Calu3 (cell line): ENCODE measurements around the gene MMP20. TPM values are rescaled to one million over a fixed set of nuclear protein-coding genes. Genes with fewer than 3 reads are reported as not detected.
"Not testable (repeated sequence)": the region's sequence is repeated elsewhere in the genome, so short reads cannot be mapped to it uniquely, and the experiment has no call there.

ENCODE experiments used
- BruUV-seq: library from RNA; stranded (reverse); fragments of 400-500 nt; replicated peaks from 2 replicates; lab custom pipeline; 2021; lab: Mats Ljungman, UMichigan
- CTCF ChIA-PET: fragments of 300-600 bp; sonication (Branson Sonifier 250); formaldehyde crosslinking; loops from one replicate; lab custom pipeline; 2022; ENCODE audit warnings: antibody characterized with exemption; lab: Charles Lee
- DNase-seq: peaks from one replicate; pipeline ENCODE4 v3.0.0; 2022
- H3K27ac Mint-ChIP-seq: one replicate; pipeline ENCODE4 v1.8.0; 2022; ENCODE audit warnings: mixed read lengths; ENCODE audit not compliant: unreplicated experiment
- H3K27me3 Mint-ChIP-seq: one replicate; pipeline ENCODE4 v1.8.0; 2022; ENCODE audit warnings: mixed read lengths; ENCODE audit not compliant: unreplicated experiment
- H3K36me3 Mint-ChIP-seq: one replicate; pipeline ENCODE4 v1.8.0; 2022; ENCODE audit warnings: mild to moderate bottlenecking, moderate library complexity, mixed read lengths; ENCODE audit not compliant: insufficient read depth, unreplicated experiment
- H3K4me1 Mint-ChIP-seq: one replicate; pipeline ENCODE4 v1.8.0; 2022; ENCODE audit warnings: mild to moderate bottlenecking, low read depth, mixed read lengths; ENCODE audit not compliant: unreplicated experiment
- H3K4me3 Mint-ChIP-seq: one replicate; pipeline ENCODE4 v1.8.0; 2022; ENCODE audit warnings: mild to moderate bottlenecking, low read depth, moderate library complexity, mixed read lengths; ENCODE audit not compliant: unreplicated experiment
- H3K9me3 Mint-ChIP-seq: one replicate; pipeline ENCODE4 v1.8.0; 2022; ENCODE audit warnings: low read depth, mixed read lengths; ENCODE audit not compliant: unreplicated experiment
- intact Hi-C: fragments of 100-400 bp; cut with micrococcal nuclease; formaldehyde crosslinking; loops from one replicate; pipeline ENCODE4 v1.10.0; 2022; ENCODE audit not compliant: unreplicated experiment
- total RNA-seq: library from RNA; stranded (reverse); gene quantifications from 2 replicates; pipeline ENCODE4 v1.2.3, GENCODE V29; 2022
- TF ChIP-seq, protein P1 (sequence below): fragments of 200-600 bp; IDR thresholded peaks from one replicate; pipeline ENCODE4 v1.8.0; 2022; ENCODE audit warnings: antibody characterized with exemption; ENCODE audit not compliant: unreplicated experiment

Gene MMP20
- total RNA-seq, 1 experiment from 2014 or later = not detected

GRCh38 chr11:102632026-102632425, 6.9 kb upstream of the MMP20 start:
- peaks cover 5% of the 10 kb centered on the region for H3K4me1 Mint-ChIP-seq
- CTCF ChIA-PET = no interaction called here
- no peak overlapping the region for H3K4me3 Mint-ChIP-seq
- TF ChIP-seq, protein P1, sequence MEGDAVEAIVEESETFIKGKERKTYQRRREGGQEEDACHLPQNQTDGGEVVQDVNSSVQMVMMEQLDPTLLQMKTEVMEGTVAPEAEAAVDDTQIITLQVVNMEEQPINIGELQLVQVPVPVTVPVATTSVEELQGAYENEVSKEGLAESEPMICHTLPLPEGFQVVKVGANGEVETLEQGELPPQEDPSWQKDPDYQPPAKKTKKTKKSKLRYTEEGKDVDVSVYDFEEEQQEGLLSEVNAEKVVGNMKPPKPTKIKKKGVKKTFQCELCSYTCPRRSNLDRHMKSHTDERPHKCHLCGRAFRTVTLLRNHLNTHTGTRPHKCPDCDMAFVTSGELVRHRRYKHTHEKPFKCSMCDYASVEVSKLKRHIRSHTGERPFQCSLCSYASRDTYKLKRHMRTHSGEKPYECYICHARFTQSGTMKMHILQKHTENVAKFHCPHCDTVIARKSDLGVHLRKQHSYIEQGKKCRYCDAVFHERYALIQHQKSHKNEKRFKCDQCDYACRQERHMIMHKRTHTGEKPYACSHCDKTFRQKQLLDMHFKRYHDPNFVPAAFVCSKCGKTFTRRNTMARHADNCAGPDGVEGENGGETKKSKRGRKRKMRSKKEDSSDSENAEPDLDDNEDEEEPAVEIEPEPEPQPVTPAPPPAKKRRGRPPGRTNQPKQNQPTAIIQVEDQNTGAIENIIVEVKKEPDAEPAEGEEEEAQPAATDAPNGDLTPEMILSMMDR = no peak
- intact Hi-C loops = no loop called here
- no peak overlapping the region for H3K27ac Mint-ChIP-seq
- no peaks in the 10 kb centered on the region for H3K27me3 Mint-ChIP-seq
- H3K9me3 Mint-ChIP-seq = no peaks in the 10 kb centered on the region
- no peaks in the 10 kb centered on the region for H3K36me3 Mint-ChIP-seq
- no peak for DNase-seq
- BruUV-seq = no TSS peak

DNA sequence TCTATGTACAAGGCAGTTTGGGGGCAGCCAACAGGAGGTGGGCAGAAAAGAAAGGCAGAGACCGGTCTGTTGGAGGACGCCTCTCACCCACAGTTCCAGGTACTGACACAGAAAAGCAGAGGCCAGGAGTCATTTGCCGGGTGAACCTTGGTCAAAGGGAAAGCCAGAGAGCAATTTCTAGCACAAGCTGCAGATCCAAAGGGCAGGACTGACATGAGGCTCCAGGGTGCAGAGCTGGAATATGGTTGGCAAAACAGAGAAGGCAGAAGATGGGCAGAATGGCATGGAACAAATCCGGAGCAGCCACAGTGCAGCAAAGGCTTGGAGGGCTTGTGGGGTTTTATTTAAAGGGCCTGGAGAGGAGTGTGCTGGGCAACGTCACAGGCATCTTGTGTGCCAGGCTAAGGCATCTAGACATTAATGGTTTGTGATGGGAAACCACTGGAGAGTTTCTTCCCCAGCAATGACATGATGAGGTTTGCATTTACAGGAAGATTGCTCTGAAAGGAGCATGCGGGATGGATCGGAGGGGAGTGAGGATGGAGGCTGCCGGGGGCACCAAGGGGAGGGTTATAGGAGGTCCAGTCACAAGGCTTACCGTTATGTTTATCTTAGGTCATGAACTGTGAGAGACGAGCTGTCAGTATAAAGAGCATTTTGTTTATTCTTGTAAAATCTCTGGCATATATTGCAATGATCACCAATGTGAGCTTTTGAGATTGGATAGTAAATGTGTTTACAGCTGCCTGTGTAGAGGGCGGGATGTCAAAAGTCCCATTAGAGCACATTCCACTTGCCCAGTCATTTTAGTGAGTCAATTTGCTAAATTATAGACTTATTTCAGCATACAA, 5.7 kb upstream of the MMP20 start:
- H3K4me3 Mint-ChIP-seq = no peak overlapping the region
- no peaks in the 10 kb centered on the region for H3K36me3 Mint-ChIP-seq
- TF ChIP-seq, protein P1 = no peak
- no peaks in the 10 kb centered on the region for H3K27me3 Mint-ChIP-seq
- peaks cover 5% of the 10 kb centered on the region for H3K4me1 Mint-ChIP-seq
- CTCF ChIA-PET = interaction anchor here (0.8 kb wide), 1 partner anchor 51 kb away, joined by 4 read pairs; no protein-coding TSS in a partner anchor
- no peaks in the 10 kb centered on the region for H3K9me3 Mint-ChIP-seq
- H3K27ac Mint-ChIP-seq = no peak overlapping the region
- DNase-seq = no peak
- BruUV-seq = no TSS peak
- intact Hi-C loops = no loop called here

DNA sequence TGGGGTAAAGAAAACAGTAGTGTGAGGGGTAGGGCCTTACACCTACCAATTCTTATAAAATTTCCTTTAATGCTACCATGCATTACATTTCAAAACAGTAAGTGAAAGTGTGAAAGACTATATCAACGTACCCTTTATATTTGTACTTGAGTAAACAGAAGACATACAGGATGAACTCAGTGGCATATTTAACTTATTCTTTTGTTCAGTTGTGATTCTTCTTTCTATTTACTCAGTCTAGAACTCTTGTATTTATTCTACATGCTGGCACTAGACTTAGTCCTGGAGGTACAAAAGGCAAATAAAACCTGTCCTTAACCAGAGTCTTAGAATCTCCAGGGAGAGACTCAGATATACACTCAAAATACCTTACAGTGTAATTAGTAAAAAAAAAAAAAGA, 4.8 kb upstream of the MMP20 start:
- CTCF ChIA-PET = not testable (repeated sequence)

DNA sequence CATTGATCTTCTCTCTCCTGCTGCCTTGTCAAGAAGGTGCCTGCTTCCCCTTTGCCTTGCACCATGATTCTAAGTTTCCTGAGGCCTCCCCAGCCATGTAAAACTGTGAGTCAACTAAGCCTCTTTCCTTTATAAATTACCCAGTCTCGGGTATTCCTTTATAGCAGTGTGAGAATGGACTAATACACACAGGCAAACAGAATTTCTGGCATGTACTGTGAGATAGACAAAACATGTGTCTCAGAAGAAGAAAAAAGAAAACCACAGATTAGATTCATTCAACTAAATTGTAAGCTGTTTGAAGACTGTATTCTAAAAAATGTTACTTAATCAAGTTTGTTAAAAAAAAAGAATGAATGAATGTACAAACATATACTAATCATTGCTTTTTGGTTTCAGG, 1.5 kb upstream of the MMP20 start:
- TF ChIP-seq, protein P1 = no peak
- intact Hi-C loops = no loop called here
- Mint-ChIP-seq H3K27ac (no peak overlapping the region), H3K9me3 (no peaks in the 10 kb centered on the region), H3K36me3 (no peaks in the 10 kb centered on the region), H3K27me3 (no peaks in the 10 kb centered on the region), H3K4me1 (peaks cover 5% of the 10 kb centered on the region), H3K4me3 (no peak overlapping the region)
- CTCF ChIA-PET = no interaction called here
- DNase-seq = no peak
- no TSS peak for BruUV-seq

More for the DNA sequence above, 4.8 kb upstream of the MMP20 start:
- H3K4me3 Mint-ChIP-seq, H3K4me1 Mint-ChIP-seq, H3K36me3 Mint-ChIP-seq, H3K27ac Mint-ChIP-seq, intact Hi-C loops, DNase-seq, BruUV-seq, H3K27me3 Mint-ChIP-seq, H3K9me3 Mint-ChIP-seq: not testable (repeated sequence)

- Mint-ChIP-seq H3K4me3 (no peak overlapping the region), H3K9me3 (no peaks in the 10 kb centered on the region), H3K4me1 (peaks cover 5% of the 10 kb centered on the region), H3K27me3 (no peaks in the 10 kb centered on the region), H3K36me3 (no peaks in the 10 kb centered on the region), H3K27ac (no peak overlapping the region)
- DNase-seq = no peak
- CTCF ChIA-PET = no interaction called here
- no TSS peak for BruUV-seq
- intact Hi-C loops = no loop called here
- TF ChIP-seq, protein P1 = no peak
Measured at GRCh38 chr11:102623998-102624397, 1.1 kb downstream of the MMP20 start.
